Fibroblast of the aortic adventitia (primary cell): ENCODE data around the gene HERC3. TPM values are rescaled to one million over a fixed set of nuclear protein-coding genes. Genes with fewer than 3 reads are reported as not detected.
A peak's percentile ranks its signal among the peaks of the same experiment; 100 is the strongest.

Source experiments
- DNase-seq: peaks from one replicate; pipeline ENCODE4 v3.0.0-alpha.2; 2010; ENCODE audit warnings: low read depth
- H3K4me3 ChIP-seq: 2 replicates; pipeline ENCODE4 v1.5.1; 2011; ENCODE audit warnings: low read depth, mild to moderate bottlenecking, control low read depth, low read length, moderate library complexity
- CTCF ChIP-seq: IDR thresholded peaks from 2 replicates; pipeline ENCODE4 v1.5.1; 2011; ENCODE audit warnings: mild to moderate bottlenecking, low read length, control low read depth, inconsistent platforms; ENCODE audit not compliant: insufficient read depth
- total RNA-seq: library from RNA; depleted of rRNA; stranded (reverse); fragments of >200 nt; gene quantifications from 2 replicates; pipeline ENCODE4 v1.2.3, GENCODE V29; 2012; ENCODE audit warnings: low replicate concordance

The HERC3 gene
- total RNA-seq, 1 donor: 18.3 TPM

DNA sequence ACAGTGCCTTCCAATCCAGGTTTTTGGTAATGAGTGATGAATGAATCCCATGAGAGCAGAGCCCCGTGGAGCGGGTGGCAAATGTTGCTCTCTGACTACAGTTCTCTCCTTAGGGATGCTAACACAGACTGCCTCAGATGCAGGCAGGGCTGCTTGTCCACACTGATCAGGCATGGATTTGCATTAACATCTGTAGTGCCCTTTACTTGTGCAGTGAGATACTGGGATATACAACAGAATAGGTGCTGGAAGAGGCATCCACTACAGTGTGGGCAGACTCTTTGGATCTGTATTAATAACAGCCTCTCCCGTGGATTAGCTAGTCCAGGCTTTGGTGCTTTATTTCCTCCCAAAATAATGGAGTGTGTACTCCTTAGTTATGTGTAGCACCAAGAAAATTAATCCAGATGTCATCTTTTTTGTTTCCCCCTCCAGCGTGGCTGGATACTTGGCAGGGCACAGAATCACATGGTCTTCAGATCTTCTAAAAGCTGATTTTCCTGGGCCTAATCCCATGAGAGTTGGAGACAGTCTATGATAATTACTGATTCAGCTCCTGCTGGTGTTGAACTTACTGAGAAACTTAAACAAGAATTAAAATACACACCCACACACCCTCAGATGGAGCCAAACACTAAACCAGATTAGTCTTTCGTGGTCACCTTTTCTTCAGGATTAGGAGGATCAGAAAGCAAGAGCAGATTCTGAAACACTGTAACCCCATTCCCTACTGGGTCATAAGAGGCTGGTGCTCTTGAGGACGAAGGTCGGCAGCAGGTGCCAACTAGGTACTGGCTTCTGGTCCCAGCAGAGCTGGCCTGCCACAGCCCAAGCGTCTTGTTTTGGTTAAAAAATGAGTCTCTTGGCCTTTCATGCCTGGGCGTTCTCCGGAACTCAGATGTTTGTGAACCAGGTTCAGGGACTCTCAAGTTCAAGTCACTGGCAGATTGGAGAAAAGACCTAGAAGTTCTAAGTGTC is 128.5 kb downstream of the HERC3 start:
- peak; percentile 54 for DNase-seq
- TF ChIP-seq CTCF: no peak
- H3K4me3 ChIP-seq: no peak overlapping the region

DNA sequence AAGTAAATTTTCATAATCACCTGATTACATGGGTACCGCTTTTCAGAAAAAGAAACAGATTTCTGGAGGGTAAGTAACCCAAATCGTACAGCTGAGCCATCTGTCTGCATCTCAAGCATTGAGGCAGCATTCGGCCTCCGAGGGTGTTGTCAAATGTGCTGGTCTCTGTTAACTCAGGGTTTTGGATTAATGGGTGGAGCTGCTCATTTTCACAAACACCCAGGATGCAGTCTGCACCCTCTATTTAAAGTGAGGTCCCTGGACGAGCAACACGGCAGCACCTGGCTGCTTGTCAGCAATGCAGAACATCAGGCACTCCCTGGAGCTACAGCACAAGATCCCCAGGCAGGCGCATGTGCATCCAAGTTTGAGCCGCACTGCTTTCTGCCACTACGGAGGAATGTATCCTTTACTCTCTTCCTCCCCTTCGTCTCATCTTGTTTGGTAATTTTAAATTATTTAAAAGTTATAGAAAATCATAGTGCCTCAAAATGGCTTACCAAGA is 130.0 kb downstream of the HERC3 start:
- H3K4me3 ChIP-seq: no peak overlapping the region
- TF ChIP-seq CTCF: no peak
- no peak for DNase-seq

DNA sequence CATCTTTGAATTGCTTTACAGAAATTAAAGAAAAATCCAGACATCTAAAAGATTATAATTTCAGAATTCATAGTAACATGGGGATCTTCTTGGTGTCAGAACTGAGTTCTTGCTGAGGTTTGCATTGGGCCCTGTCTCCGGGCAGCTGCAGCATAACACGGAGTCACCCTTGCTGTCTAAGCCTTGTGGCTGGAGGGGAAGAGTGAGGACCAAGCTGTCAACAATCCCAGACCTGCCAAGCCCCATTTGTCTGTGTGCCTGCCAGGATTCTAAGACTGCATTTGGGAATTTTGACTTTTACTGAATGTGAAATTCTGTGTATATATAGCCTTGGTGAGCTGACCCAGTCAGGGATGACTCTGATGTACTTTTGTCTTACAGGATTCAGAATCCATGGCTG is 130.5 kb downstream of the HERC3 start:
- no peak for TF ChIP-seq CTCF
- no peak for DNase-seq
- no peak overlapping the region for H3K4me3 ChIP-seq

DNA sequence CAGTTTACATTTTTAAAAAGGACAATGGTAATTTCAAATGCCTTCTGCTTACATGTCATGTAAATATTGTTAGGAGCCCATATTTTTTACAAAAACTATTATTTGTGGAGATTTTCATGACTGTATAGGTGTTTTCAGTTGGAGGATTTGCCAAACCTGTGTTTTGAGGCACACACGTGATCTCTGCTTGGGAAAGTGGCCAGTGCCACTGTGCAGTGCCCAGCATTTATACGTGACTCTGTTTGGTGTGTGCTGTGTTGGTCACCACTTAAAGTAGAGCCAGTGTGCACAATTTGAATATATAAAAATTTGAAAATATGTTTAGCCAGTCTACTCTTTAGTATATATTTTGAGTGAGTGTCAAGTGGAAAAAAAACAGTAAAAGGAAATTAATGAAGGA is 132.1 kb downstream of the HERC3 start:
- TF ChIP-seq CTCF: no peak
- H3K4me3 ChIP-seq: no peak overlapping the region
- DNase-seq: no peak

GRCh38 chr4:88725143-88725542 is 132.9 kb downstream of the HERC3 start:
- DNase-seq: no peak
- TF ChIP-seq CTCF: no peak
- H3K4me3 ChIP-seq: no peak overlapping the region

DNA sequence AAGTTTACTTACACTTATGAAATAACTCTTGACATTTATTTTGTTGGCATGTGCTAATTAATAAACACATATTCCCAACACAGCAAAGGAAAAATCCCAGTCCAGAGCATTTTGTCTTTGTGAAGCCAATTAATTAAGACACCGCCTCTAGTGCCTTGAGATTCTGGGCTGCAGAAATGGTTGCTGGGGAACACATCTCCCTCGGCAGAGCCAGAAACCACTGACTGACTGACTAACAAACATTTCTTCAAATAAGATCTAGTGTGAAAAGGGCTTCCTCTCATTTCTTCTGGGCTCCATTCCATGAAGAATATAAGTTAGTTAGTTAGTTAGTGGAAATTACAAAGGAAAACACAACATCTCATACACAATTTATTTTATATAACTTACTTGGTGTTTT is 133.7 kb downstream of the HERC3 start:
- no peak for TF ChIP-seq CTCF
- H3K4me3 ChIP-seq: no peak overlapping the region
- no peak for DNase-seq
